GM12874 (cell line): ENCODE measurements around the gene RFX8.

Experiments used
- TF ChIP-seq, protein P1 (sequence below): IDR thresholded peaks from 2 replicates; pipeline ENCODE4 v1.5.1; 2011; ENCODE audit warnings: low read depth, mild to moderate bottlenecking, control low read depth, low read length, moderate library complexity; ENCODE audit not compliant: insufficient read depth

Gene RFX8

DNA sequence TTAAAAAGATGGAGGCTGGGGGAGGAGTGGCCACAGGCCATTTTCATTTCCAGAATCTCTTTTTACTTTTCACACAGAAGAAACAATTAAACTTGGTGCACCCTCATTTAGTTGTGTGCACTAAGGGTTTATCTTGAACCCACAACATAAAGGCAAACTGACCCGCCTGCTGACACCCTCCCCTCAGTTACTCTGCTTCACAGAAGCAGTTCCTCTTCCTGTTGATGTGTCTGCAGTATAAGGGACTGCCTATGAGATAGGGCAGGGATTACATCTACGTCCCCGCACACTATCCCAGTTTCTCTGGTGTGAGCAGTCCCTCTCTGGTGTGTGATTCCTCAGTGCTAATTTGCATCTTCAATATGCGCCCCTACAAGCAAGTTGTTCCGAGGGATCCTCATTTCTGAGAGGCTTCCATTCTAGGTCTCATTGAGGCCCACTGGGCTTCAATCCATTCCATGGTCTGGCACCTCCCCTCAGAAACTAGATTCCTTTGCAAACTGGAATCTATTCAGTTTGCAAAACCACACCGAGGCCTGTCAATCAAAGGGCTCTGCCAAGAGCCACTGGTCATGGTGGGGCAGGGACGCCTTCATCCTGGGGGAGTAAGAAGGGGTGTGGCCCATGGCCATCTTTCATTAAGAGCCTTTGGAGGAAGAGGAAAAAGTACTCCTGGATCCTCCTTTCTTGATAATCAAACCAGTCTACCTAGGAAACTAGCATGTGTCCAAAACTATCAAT lies 99.9 kb downstream of the RFX8 start:
- TF ChIP-seq, protein P1, sequence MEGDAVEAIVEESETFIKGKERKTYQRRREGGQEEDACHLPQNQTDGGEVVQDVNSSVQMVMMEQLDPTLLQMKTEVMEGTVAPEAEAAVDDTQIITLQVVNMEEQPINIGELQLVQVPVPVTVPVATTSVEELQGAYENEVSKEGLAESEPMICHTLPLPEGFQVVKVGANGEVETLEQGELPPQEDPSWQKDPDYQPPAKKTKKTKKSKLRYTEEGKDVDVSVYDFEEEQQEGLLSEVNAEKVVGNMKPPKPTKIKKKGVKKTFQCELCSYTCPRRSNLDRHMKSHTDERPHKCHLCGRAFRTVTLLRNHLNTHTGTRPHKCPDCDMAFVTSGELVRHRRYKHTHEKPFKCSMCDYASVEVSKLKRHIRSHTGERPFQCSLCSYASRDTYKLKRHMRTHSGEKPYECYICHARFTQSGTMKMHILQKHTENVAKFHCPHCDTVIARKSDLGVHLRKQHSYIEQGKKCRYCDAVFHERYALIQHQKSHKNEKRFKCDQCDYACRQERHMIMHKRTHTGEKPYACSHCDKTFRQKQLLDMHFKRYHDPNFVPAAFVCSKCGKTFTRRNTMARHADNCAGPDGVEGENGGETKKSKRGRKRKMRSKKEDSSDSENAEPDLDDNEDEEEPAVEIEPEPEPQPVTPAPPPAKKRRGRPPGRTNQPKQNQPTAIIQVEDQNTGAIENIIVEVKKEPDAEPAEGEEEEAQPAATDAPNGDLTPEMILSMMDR, result no peak

DNA sequence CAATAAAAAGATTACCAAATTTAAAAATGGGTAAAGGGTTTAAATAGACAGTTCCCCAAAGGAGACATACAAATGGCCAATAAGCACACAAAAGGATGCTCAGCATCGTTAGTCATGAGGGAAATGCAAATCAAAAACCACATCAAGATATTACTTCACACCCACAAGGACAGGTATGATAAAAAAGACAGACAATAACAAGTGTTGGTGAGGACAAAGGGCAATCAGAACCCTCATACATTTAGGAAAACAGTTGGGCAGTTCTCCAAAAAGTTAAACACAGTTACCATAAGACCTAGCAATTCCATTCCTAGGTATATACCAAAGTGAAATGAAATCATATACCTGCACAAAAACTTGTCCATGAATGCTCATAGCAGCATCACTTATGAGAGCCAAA lies 102.1 kb downstream of the RFX8 start:
- TF ChIP-seq, protein P1, result no peak

DNA sequence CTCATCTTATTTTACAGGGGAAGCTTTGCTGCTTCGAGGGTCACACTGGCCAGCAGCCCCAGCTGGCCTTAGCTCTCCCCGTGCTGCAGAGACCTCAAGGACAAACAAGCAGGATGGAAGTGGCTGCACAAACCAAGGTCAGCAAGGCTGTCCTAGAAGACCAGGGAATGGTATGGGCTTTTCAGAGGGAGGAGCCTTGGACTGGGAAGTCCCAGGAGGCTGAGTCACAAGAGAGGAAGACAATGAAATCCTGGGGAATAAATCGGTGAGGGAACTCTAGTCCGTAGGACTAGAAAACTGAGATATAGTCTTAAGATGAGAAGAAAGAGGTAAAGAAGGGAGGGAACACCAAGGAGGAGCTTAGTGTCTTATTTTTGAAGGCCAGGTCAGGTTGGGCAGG lies 103.3 kb downstream of the RFX8 start:
- TF ChIP-seq, protein P1, result no peak

DNA sequence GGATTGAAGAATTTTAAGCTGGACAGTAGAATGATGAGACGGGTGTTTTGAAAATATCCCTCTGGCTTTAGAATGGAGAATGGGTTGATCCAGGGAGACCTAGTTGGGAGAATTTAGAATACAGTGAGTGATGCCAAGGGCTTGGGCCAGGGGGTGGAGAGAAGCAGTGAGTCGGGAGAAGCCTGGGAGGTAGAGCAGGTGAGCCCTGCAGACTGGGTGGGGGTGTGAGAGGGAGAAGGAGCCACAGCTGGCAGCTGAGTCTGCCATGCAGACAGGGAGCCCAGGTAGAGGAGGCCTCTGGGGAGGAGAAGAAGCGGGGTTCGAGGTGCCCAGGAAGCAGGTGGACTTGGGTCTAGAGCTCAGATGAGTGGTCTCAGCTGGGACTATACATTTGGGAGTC lies 105.8 kb downstream of the RFX8 start:
- TF ChIP-seq, protein P1, result no peak

DNA sequence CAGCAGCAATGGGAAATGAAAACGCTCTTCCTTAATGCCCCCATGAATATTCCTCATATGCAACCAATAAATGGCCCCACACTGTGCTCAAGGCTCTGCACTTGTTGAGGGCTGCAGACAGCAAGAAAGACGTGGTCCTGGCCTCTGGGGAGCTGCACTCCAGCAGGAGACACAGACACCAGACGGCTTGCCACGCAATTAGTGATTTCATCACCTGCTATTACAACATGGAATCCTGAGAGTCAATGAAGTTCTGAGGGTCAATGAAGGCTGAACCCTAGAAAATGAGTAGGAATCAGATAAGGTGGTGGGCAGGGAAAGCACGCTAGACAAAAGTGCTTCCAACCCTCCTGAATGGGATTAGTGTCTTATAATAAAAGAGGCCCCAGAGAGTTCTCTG lies 106.5 kb downstream of the RFX8 start:
- TF ChIP-seq, protein P1, result no peak

DNA sequence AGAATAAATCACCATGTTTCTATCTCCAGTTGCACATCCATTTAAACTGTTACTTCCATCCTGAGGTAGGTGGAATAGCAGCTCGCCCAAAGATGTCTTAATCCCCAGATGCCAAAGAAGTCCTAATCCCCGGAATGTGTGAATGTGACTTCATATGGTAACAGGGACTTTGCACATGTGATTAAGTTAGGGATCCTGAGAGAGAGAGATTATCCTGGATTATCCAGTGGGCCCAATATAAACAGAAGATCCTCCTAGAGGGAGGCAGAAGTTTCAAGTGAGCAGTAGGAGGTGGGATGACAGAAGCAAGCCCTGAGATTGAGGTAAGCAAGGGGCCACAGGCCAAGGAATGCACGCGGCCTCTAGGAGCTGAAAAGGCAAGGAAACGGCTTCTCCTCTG lies 107.4 kb downstream of the RFX8 start:
- TF ChIP-seq, protein P1, result no peak

DNA sequence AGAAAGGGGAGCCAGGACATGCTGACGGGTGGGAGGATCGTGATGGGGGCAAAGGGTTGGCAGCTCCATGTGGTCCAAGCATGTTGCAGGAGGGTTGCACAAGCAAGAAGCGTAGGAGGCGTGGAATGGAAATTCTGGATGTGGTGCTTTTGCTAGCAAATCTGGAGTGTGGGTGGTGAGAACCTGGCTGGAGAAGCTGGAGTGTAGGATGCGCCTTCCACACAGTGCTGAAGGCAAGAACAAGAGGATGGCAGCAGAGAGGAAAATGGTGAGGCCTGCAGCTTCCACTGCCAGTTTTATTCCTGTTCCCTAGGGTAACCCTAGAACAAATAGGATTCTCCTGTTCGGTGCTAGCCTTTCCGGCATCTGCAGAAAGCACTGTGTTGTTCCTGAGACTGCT lies 110.0 kb downstream of the RFX8 start:
- TF ChIP-seq, protein P1, result no peak
